GM23338 (cell line): ENCODE results near the gene C6orf89. TPM values are rescaled to one million over a fixed set of nuclear protein-coding genes. Genes with fewer than 3 reads are reported as not detected.

Source experiments
- ATAC-seq: fragments of 200-7000 bp; cut with Tn5 transposase; 3 replicates; pipeline ENCODE4 v1.9.1; 2020
- DNase-seq: peaks from one replicate; pipeline ENCODE4 v3.0.0-alpha.2; 2015; ENCODE audit warnings: low spot score
- H2AFZ ChIP-seq: fragments of 200-600 bp; sonication (generic); 2 replicates; pipeline ENCODE4 v1.8.0; 2016; ENCODE audit warnings: antibody characterized with exemption, mild to moderate bottlenecking, moderate library complexity
- H3F3A ChIP-seq: fragments of 200-600 bp; sonication (generic); replicated peaks from 2 replicates; pipeline ENCODE4 v1.8.0; 2017; ENCODE audit warnings: antibody characterized with exemption, mixed run types, low read depth
- H3K27ac ChIP-seq: fragments of 200-600 bp; sonication (generic); 2 replicates; pipeline ENCODE4 v1.6.1; 2016; ENCODE audit warnings: low read depth
- H3K27me3 ChIP-seq: fragments of 200-600 bp; sonication (generic); 2 replicates; pipeline ENCODE4 v1.8.0; 2016; ENCODE audit warnings: mild to moderate bottlenecking, mixed run types, moderate library complexity; ENCODE audit not compliant: insufficient read depth
- H3K36me3 ChIP-seq: fragments of 200-600 bp; sonication (generic); 2 replicates; pipeline ENCODE4 v1.8.0; 2016; ENCODE audit warnings: mild to moderate bottlenecking; ENCODE audit not compliant: insufficient read depth
- H3K4me1 ChIP-seq: fragments of 200-600 bp; sonication (generic); 2 replicates; pipeline ENCODE4 v1.8.0; 2016; ENCODE audit warnings: mild to moderate bottlenecking, moderate library complexity; ENCODE audit not compliant: insufficient read depth
- H3K4me2 ChIP-seq: fragments of 200-600 bp; sonication (generic); 2 replicates; pipeline ENCODE4 v1.7.1; 2017; ENCODE audit warnings: mixed run types
- H3K4me3 ChIP-seq: fragments of 200-600 bp; sonication (generic); 2 replicates; pipeline ENCODE4 v1.6.1; 2016; ENCODE audit warnings: mixed run types
- H3K79me2 ChIP-seq: fragments of 200-600 bp; sonication (generic); replicated peaks from 2 replicates; pipeline ENCODE4 v1.8.0; 2017; ENCODE audit warnings: mild to moderate bottlenecking; ENCODE audit not compliant: insufficient read depth
- H3K9me2 ChIP-seq: fragments of 200-600 bp; sonication (generic); 2 replicates; pipeline ENCODE4 v1.8.0; 2017; ENCODE audit not compliant: insufficient read depth
- H4K20me1 ChIP-seq: fragments of 200-600 bp; sonication (generic); replicated peaks from 2 replicates; pipeline ENCODE4 v1.8.0; 2017; ENCODE audit warnings: mild to moderate bottlenecking; ENCODE audit not compliant: insufficient read depth
- H3K27ac Mint-ChIP-seq: 2 replicates; pipeline ENCODE4 v1.8.0; 2020; ENCODE audit warnings: inconsistent platforms, mild to moderate bottlenecking, moderate library complexity, mixed read lengths
- H3K27me3 Mint-ChIP-seq: 3 replicates; pipeline ENCODE4 v1.8.0; 2022; ENCODE audit warnings: low read depth, mild to moderate bottlenecking, moderate library complexity, mixed read lengths, inconsistent platforms; ENCODE audit not compliant: insufficient read depth, poor library complexity
- H3K36me3 Mint-ChIP-seq: 3 replicates; pipeline ENCODE4 v1.8.0; 2021; ENCODE audit warnings: low read depth, mild to moderate bottlenecking, inconsistent platforms, moderate library complexity, mixed read lengths
- H3K4me1 Mint-ChIP-seq: 3 replicates; pipeline ENCODE4 v1.8.0; 2020; ENCODE audit warnings: mild to moderate bottlenecking, inconsistent platforms, mixed read lengths
- H3K4me3 Mint-ChIP-seq: 3 replicates; pipeline ENCODE4 v1.8.0; 2021; ENCODE audit warnings: moderate library complexity, mild to moderate bottlenecking, inconsistent platforms, mixed read lengths
- H3K9me3 Mint-ChIP-seq: 3 replicates; pipeline ENCODE4 v1.8.0; 2020; ENCODE audit warnings: moderate library complexity, mild to moderate bottlenecking, inconsistent platforms, mixed read lengths
- EZH2phosphoT487 ChIP-seq: fragments of 200-600 bp; sonication (generic); IDR thresholded peaks from one replicate; pipeline ENCODE4 v1.8.1; 2018; ENCODE audit warnings: antibody characterized with exemption; ENCODE audit not compliant: unreplicated experiment
- JUNB ChIP-seq: IDR thresholded peaks from one replicate; pipeline ENCODE4 v1.6.1; 2016; ENCODE audit warnings: antibody characterized with exemption; ENCODE audit not compliant: unreplicated experiment
- NANOG ChIP-seq: IDR thresholded peaks from 2 replicates; pipeline ENCODE4 v1.6.1; 2016; ENCODE audit warnings: antibody characterized with exemption, borderline replicate concordance
- ZNF114 ChIP-seq: fragments of 250-450 bp; sonication (Bioruptor Pico); IDR thresholded peaks from 2 replicates; pipeline ENCODE4 v1.5.0; 2020; ENCODE audit warnings: mild to moderate bottlenecking, moderate library complexity
- ZNF331 ChIP-seq: fragments of 250-450 bp; sonication (Bioruptor Pico); IDR thresholded peaks from 2 replicates; pipeline ENCODE4 v1.5.0; 2020; ENCODE audit warnings: low read depth, mild to moderate bottlenecking, moderate library complexity
- polyA plus RNA-seq: library from polyadenylated mRNA; unstranded; fragments of >200 nt; fragmentation: Nextera tagmentation; extraction: Ambion mirVana; gene quantifications from 2 replicates; pipeline ENCODE4 v1.2.1, GENCODE V29; 2016
- total RNA-seq: library from RNA; depleted of rRNA; stranded (reverse); fragments of >200 nt; shearing (Covaris generic); gene quantifications from 2 replicates; pipeline ENCODE4 v1.2.3, GENCODE V29; 2014
- TF ChIP-seq, protein P1 (sequence below): fragments of 250-450 bp; sonication (Bioruptor Pico); IDR thresholded peaks from 2 replicates; pipeline ENCODE4 v1.5.0; 2020; ENCODE audit warnings: mild to moderate bottlenecking, moderate library complexity

C6orf89 gene
- total and polyA plus RNA-seq, 2 experiments from 2014 or later, result 3.7 to 7.9 TPM

DNA sequence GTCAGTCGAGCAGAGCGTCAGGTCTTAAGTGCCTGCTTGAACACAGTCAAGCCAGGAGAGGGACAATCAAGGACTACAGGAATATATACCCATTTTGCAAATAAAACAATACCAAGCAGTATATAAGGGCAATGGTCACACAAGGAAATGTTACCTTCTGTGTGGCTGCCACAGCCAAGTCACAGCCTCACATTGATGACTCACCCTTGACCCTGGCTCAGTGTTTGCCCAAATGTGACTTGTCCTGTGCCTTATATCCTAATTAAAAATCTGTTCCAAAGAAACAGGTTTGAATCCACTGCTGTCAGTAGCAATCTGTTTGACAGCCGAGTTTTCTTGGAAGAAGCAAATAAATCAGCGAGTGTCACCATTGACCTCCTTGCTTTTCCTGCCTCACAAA lies 34.3 kb downstream of the C6orf89 start:
- DNase-seq (no peak), ATAC-seq (no peak)
- H3K36me3 Mint-ChIP-seq, result no peaks in the 10 kb centered on the region
- Histone ChIP-seq H2AFZ (no peak overlapping the region), H3F3A (no peaks in the 10 kb centered on the region), H3K4me1 (no peaks in the 10 kb centered on the region), H3K4me2 (no peak overlapping the region), H4K20me1 (0 out of 2 replicates have a peak, but pooled peaks cover 5% of the 10 kb centered on the region), H3K79me2 (no peaks in the 10 kb centered on the region), H3K4me3 (no peak overlapping the region), H3K27ac (no peak overlapping the region), H3K36me3 (no peaks in the 10 kb centered on the region), H3K27me3 (no peaks in the 10 kb centered on the region), H3K9me2 (no peaks in the 10 kb centered on the region)
- H3K27me3 Mint-ChIP-seq, result peaks cover 7% of the 10 kb centered on the region
- no peaks in the 10 kb centered on the region; the same call in 2 of the 3 replicates for H3K4me1 Mint-ChIP-seq
- H3K4me3 Mint-ChIP-seq, result no peak overlapping the region
- no peak overlapping the region for H3K27ac Mint-ChIP-seq
- no peaks in the 10 kb centered on the region for H3K9me3 Mint-ChIP-seq
- no peak for TF ChIP-seq ZNF114 (CRISPR knock-in tag)
- no peak for TF ChIP-seq JUNB
- TF ChIP-seq, protein P1, sequence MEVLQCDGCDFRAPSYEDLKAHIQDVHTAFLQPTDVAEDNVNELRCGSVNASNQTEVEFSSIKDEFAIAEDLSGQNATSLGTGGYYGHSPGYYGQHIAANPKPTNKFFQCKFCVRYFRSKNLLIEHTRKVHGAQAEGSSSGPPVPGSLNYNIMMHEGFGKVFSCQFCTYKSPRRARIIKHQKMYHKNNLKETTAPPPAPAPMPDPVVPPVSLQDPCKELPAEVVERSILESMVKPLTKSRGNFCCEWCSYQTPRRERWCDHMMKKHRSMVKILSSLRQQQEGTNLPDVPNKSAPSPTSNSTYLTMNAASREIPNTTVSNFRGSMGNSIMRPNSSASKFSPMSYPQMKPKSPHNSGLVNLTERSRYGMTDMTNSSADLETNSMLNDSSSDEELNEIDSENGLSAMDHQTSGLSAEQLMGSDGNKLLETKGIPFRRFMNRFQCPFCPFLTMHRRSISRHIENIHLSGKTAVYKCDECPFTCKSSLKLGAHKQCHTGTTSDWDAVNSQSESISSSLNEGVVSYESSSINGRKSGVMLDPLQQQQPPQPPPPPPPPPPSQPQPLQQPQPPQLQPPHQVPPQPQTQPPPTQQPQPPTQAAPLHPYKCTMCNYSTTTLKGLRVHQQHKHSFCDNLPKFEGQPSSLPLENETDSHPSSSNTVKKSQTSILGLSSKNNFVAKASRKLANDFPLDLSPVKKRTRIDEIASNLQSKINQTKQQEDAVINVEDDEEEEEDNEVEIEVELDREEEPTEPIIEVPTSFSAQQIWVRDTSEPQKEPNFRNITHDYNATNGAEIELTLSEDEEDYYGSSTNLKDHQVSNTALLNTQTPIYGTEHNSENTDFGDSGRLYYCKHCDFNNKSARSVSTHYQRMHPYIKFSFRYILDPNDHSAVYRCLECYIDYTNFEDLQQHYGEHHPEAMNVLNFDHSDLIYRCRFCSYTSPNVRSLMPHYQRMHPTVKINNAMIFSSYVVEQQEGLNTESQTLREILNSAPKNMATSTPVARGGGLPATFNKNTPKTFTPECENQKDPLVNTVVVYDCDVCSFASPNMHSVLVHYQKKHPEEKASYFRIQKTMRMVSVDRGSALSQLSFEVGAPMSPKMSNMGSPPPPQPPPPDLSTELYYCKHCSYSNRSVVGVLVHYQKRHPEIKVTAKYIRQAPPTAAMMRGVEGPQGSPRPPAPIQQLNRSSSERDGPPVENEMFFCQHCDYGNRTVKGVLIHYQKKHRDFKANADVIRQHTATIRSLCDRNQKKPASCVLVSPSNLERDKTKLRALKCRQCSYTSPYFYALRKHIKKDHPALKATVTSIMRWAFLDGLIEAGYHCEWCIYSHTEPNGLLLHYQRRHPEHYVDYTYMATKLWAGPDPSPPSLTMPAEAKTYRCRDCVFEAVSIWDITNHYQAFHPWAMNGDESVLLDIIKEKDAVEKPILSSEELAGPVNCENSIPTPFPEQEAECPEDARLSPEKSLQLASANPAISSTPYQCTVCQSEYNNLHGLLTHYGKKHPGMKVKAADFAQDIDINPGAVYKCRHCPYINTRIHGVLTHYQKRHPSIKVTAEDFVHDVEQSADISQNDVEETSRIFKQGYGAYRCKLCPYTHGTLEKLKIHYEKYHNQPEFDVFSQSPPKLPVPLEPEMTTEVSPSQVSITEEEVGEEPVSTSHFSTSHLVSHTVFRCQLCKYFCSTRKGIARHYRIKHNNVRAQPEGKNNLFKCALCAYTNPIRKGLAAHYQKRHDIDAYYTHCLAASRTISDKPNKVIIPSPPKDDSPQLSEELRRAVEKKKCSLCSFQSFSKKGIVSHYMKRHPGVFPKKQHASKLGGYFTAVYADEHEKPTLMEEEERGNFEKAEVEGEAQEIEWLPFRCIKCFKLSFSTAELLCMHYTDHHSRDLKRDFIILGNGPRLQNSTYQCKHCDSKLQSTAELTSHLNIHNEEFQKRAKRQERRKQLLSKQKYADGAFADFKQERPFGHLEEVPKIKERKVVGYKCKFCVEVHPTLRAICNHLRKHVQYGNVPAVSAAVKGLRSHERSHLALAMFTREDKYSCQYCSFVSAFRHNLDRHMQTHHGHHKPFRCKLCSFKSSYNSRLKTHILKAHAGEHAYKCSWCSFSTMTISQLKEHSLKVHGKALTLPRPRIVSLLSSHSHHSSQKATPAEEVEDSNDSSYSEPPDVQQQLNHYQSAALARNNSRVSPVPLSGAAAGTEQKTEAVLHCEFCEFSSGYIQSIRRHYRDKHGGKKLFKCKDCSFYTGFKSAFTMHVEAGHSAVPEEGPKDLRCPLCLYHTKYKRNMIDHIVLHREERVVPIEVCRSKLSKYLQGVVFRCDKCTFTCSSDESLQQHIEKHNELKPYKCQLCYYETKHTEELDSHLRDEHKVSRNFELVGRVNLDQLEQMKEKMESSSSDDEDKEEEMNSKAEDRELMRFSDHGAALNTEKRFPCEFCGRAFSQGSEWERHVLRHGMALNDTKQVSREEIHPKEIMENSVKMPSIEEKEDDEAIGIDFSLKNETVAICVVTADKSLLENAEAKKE (CRISPR knock-in tag), result no peak

DNA sequence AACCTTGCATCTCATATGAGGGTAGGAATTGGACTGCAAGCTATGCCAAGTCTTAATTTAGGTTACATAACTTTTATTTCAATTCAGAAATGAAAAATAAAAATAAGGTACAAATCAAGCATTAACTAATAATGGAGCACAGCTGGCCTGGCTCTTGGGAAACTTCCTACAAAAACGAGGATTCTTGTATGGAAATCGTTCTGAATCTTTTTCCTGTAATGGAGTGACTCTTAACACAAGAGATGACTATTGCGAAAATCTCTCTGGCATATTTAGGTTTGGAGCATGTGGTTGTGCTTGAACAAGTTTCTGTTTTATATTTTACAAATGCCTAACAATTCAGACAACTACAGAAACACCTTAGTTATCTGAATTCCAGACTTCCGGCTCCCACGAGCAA lies 34.8 kb downstream of the C6orf89 start:
- H3K27ac Mint-ChIP-seq, result no peak overlapping the region
- Histone ChIP-seq H3K36me3 (no peaks in the 10 kb centered on the region), H3K9me2 (no peaks in the 10 kb centered on the region), H3K27ac (no peak overlapping the region), H3K4me1 (no peaks in the 10 kb centered on the region), H3K4me2 (no peak overlapping the region), H2AFZ (no peak overlapping the region), H3K4me3 (no peak overlapping the region), H3K27me3 (no peaks in the 10 kb centered on the region), H4K20me1 (0 out of 2 replicates have a peak, but pooled peaks cover 5% of the 10 kb centered on the region), H3F3A (no peaks in the 10 kb centered on the region), H3K79me2 (no peaks in the 10 kb centered on the region)
- peaks cover 5% of the 10 kb centered on the region for H3K27me3 Mint-ChIP-seq
- H3K36me3 Mint-ChIP-seq, result no peaks in the 10 kb centered on the region
- no peaks in the 10 kb centered on the region for H3K9me3 Mint-ChIP-seq
- no peaks in the 10 kb centered on the region for H3K4me1 Mint-ChIP-seq
- no peak overlapping the region for H3K4me3 Mint-ChIP-seq
- ATAC-seq, result no peak
- DNase-seq, result no peak
- TF ChIP-seq ZNF114 (CRISPR knock-in tag), result no peak
- TF ChIP-seq EZH2phosphoT487, result no peak
- no peak for TF ChIP-seq ZNF331 (CRISPR knock-in tag)
- TF ChIP-seq, protein P1 (CRISPR knock-in tag), result no peak
- TF ChIP-seq NANOG, result no peak
